ENCODE results near the gene GNPTAB.
A peak's percentile ranks its signal among the peaks of the same experiment; 100 is the strongest.
"Not testable (repeated sequence)": the region's sequence is repeated elsewhere in the genome, so short reads cannot be mapped to it uniquely, and the experiment has no call there.

The GNPTAB gene

DNA sequence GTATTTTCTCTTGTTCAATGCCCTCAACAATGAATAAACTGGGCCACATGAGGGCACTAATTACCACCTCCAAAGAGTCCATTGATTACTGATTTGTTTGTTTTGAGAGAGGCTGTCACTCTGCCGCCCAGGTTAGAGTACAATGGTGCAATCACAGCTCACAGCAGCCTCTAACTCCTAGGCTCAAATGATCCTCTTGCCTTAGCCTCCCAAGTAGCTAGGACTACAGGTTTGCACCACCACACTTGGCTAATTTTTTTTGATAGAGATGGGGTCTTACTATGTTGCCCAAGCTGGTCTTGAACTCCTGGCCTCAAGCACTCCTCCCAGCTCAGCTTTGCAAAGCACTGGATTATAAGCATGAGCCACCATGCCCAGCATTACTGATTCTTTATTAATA is 63.2 kb downstream of the GNPTAB start:
- DNase-seq = no peak

DNA sequence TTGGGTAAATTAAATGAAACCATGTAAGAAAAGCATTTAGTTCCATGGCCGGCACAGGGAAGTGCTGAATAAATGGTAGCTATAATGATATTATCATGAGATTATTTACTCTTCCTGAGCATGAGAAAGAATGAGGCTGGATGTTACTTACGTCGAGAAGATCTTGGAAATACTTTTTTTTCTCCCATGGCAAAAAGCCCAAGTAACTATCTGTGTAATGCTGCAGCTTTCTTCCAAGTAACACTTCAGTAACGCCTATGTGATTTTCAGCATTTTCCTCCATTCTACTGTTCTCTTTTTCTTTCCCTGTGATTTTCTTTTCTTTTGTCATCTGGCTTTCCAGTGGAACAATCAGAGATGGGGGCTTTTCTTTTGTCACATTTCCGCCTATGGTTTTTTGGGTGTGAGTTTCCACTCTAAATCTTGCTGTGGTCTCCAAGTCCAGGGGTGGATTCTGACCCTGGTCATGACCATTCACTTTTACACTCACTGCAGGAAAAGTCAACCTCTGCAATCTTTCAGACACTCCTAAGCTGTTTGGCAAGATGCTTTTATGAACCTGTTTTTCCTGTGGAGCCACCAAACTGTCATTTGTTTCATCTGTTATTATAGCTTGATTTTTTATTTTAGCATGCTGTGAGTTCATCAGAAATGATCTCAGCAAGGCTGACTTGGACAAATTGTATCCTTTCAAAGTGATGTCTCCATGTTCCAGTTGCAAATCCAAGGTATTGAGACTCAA is 66.5 kb downstream of the GNPTAB start:
- DNase-seq = no peak

GRCh38 chr12:101763246-101763931 is 67.4 kb downstream of the GNPTAB start:
- DNase-seq = no peak

- DNase-seq = no peak
Observed at GRCh38 chr12:101761781-101762180, 69.0 kb downstream of the GNPTAB start.

- no peak for DNase-seq
Observed at GRCh38 chr12:101761350-101761749, 69.4 kb downstream of the GNPTAB start.

- peak in 1 of 2 donors; percentile 51 for DNase-seq
Observed at GRCh38 chr12:101759396-101760047, 71.2 kb downstream of the GNPTAB start.

DNA sequence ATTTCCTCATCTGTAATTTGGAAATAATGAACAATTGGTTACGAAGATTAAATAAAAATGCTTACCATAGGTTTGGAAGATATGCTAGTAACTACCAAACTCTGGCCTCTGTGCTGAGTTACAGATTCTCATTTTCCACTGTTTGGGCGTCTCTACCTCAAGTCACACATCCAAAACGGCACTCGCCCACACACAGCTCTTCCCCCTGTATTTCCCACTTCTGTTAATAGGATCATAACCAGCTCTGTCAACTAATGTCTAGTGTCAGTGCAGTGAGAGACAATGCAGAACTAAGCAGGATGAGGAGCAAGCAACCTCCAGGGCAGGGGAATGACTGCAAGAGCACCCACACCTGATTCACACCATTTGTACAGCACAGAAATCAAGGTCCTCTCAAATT is 80.6 kb downstream of the GNPTAB start:
- DNase-seq = no peak

DNA sequence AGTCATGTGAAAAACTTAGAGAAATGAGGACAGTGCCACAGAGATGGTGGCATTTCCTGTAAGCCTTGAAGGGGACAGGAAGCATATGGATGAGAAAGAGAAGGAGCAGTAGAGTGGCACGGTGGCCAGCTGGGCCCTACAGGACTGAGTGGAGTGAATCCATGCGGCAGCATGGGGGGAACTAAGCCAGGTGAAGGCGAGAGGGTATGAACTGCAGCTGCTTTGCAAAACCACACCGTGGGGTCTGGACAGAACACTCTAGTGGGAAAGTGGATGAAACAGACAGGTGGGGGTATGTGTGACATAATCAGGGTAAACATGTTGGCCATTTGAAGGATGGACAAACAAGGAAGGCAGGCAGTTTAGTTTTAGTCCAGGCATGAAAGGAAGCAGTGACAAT is 81.1 kb downstream of the GNPTAB start:
- DNase-seq = no peak

DNA sequence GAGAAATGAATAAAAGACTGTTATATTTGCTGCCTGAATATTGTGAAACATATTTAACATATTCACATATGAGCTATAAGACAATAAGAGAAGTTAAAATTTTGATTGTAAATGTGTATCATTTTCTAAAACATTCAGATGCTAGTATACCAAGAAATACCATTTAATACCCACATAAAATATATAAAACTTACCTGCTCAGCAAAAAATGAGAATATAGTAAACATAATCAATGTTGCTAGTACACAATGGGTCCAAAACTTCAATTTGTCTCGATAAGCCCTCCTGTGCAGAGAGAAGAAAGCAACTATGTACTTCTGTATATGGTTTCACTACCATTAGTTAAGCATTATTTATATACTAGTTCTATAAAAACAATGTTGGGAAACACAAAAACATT is 81.9 kb downstream of the GNPTAB start:
- DNase-seq = no peak

DNA sequence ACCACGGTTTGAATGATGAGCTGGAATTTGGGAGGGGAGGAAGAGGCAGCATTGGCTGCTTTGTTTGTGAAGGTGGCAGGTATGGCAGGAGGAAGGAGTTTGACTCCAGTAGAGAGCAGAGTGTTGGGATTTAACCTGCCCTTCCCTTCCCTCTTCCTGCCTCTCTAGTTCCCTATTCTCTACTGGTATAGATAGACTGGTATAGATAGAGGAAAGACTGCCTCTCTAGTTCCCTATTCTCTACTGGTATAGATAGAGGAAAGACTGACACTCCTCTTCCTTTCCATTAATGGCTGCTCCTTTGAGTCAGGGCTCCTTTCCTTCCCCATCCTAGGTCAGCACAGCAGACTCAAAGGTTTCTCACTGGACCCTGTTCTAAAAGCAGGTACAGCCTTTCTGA is 83.1 kb downstream of the GNPTAB start:
- no peak for DNase-seq

DNA sequence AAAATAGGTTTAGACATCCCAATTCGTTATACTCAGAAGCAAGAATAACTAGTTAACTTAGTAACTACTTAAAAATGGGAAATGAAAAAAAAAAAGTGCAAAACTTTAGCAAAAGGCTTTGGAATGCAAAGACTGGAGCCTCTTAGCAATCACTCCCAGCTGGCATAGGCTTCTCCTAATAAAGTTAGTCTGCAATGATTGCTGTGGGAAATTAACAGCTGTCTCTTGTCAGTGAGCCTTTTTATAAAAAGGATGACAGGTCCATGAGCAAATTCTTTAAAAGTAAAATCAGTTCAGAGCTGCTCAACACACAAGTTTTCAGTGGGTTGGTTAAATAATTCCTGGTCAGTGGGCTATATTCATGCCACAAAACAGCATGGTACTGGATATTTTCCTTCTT is 84.1 kb downstream of the GNPTAB start:
- no peak for DNase-seq

- no peak for DNase-seq
Observed at GRCh38 chr12:101746196-101746595, 84.6 kb downstream of the GNPTAB start.

DNA sequence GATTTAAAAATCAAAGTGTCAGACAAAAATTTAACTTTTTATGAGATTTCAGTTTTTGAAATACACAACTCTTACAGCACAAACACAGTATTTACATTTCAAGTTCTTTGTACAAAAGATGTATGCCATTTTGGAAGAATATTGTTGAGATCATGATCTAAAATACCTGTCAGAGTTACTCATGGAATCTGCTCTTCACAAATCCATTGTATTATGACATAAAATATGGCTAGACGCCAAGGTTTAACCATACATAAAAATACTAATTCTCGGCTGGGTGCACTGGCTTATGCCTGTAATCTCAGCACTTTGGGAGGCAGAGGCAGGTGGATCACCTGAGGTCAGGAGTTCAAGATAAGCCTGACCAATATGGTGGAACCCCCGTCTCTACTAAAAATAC is 85.3 kb downstream of the GNPTAB start:
- no peak for DNase-seq

GRCh38 chr12:101743724-101744472 is 86.9 kb downstream of the GNPTAB start:
- DNase-seq = peak; percentile 16 to 85

GRCh38 chr12:101743242-101743641 is 87.5 kb downstream of the GNPTAB start:
- DNase-seq = no peak

DNA sequence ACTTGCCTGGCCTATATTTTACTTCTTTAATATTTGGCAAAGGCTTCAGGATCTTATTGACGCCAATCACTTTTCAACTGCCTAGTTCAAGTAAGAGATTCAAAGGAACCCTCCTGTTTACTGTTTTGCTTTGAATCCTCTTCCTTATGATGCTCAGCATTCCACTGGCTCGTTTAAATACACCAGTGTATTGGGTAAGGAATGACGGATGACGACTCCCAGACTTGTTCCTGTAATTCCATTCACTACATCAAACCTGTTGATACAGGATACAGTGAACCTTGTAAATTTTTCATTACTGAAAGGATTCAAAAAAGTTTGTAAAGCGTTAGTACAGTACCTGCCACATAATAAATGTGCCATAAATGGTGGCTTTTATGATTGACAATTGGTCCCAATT is 89.8 kb downstream of the GNPTAB start:
- DNase-seq = no peak

GRCh38 chr12:101740566-101740965 is 90.2 kb downstream of the GNPTAB start:
- no peak for DNase-seq

DNA sequence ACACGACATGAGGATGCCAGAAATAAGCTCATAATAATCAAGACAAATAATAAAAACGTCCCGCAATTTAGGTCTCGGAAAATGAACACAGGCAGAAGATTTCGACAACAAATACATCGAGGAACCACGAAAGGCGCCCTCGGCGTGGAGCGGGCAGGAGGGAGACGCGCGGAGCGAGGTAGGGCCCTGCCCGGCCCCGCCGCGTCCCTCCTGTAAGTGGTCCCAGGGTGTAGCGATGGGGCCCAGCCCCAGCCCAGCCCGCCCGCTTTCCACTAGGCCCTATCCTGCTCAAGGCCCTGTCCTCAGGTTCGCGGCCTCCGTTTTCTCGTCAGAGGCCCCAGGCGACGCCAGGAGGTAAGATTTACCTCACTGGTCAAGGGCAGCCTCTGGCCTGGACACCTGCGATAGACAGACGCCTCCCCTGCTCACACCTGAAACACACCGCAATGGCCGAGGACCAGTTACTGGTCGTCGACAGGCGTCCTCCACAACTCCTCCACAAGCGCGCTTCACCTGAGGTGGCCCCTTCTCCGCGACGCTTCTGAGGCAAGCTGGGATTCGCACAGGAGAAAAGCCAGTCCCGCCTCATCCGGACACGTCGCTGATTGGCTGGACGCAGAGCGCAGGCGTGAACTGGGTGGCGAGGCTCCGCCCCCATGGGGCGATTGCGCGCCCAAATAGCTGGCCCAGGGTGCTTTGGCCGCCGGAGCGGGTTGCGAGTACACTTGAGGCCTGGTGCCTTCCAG is 91.7 kb downstream of the GNPTAB start, which contains the start of gene SYCP3:
TSS of gene SYCP3 (minus strand) at position 543 of the 746 bp plus-strand sequence. CDS start 1,527 bp downstream, outside the sequence.
- DNase-seq = no peak

- DNase-seq = no peak
Observed at GRCh38 chr12:101737476-101737875, 93.3 kb downstream of the GNPTAB start.

DNA sequence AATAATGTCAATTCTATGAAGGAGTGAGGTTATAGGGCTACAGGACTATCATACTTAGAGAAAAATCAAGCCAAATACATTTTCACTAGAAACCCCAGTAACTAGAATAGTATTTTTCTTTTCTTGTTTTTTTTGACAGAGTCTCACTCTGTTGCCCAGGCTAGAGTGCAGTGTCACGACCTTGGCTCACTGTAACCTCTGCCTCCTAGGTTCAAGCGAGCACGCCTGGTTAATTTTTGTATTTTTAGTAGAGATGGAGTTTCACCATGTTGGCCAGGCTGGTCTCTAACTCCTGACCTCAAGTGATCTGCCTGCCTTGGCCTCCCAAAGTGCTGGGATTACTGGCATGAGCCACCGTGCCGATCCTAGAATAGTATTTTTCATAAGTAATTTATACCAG is 96.3 kb downstream of the GNPTAB start:
- DNase-seq = not testable (repeated sequence)

DNA sequence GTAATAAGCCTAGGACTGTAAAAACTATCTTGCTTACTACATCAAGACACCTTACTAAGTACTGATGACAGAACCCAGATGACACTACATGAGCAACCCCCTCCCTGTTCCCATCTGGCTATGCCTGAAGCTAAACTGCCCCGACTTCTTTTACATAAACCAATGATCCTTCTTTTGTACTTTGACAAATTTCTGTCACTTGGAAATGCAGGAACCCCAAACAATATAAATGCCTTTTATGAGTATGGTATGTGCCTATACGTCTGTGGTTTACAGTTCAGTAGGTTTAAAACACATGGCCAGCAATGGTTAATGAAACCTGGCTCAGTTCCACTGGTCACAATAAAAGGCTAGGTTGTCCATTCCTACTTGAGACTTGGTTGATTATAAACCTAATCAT is 97.6 kb downstream of the GNPTAB start:
- no peak for DNase-seq

GRCh38 chr12:101732318-101732717 is 98.4 kb downstream of the GNPTAB start:
- DNase-seq = no peak
